Tibial nerve (tissue), 4 donors: ENCODE measurements around the gene TEN1. TPM values are rescaled to one million over a fixed set of nuclear protein-coding genes. Genes with fewer than 3 reads are reported as not detected.

Experiments used
- DNase-seq, 2 donors: peaks; one replicate each; pipeline ENCODE4 v3.0.0-alpha.2; 2019; ENCODE audit warnings: low spot score in 2 of 2
- H3K27ac ChIP-seq, 4 donors: fragments of 200-600 bp; sonication (generic) in 3 of 4; one replicate each; pipeline ENCODE4 v1.5.1; 2017 to 2019; ENCODE audit warnings: mild to moderate bottlenecking in 1 of 4
- H3K27me3 ChIP-seq, 2 donors: fragments of 200-600 bp; sonication (generic) in 1 of 2; one replicate each; pipeline versions ENCODE4 v1.5.1 to v1.6.0; 2017 to 2019
- H3K36me3 ChIP-seq, 3 donors: fragments of 200-600 bp; sonication (generic); one replicate each; pipeline ENCODE4 v1.5.1; 2018 to 2019
- H3K4me1 ChIP-seq, 4 donors: fragments of 200-600 bp; sonication (generic) in 3 of 4; one replicate each; pipeline ENCODE4 v1.5.1; 2017 to 2019
- H3K4me3 ChIP-seq, 4 donors: fragments of 200-600 bp; sonication (generic) in 3 of 4; one replicate each; pipeline ENCODE4 v1.5.1; 2017 to 2019; ENCODE audit warnings: mild to moderate bottlenecking in 1 of 4, moderate library complexity in 1 of 4
- H3K9me3 ChIP-seq, 4 donors: fragments of 200-600 bp; sonication (generic) in 3 of 4; one replicate each; pipeline ENCODE4 v1.5.1; 2017 to 2019
- EP300 ChIP-seq, 2 donors: sonication (generic); formaldehyde crosslinking; IDR thresholded peaks; one replicate each; pipeline ENCODE4 v1.6.1; 2017; ENCODE audit warnings: antibody characterized with exemption in 2 of 2, mild to moderate bottlenecking in 1 of 2
- POLR2A ChIP-seq, 2 donors: fragments of 450-650 bp; IDR thresholded peaks; one replicate each; pipeline ENCODE4 v1.6.1; 2017; ENCODE audit warnings: antibody characterized with exemption in 2 of 2, mild to moderate bottlenecking in 2 of 2, moderate library complexity in 2 of 2
- WGBS, 2 donors: methylation state at CpG; one replicate each; pipeline ENCODE4 v1.1.5; 2018; 5-methylcytosine and 5-hydroxymethylcytosine counted together
- total RNA-seq, 4 donors: library from RNA; depleted of rRNA; stranded (reverse); fragments of >200 nt; gene quantifications; one replicate each; pipeline ENCODE4 v1.1.0, GENCODE V29; 2016
- TF ChIP-seq, protein P1 (sequence below), 5 experiments: fragments of 200-600 bp in 3 of 5; fragments of 450-650 bp in 2 of 5; sonication (generic) in 3 of 5; IDR thresholded peaks; one replicate each; pipeline ENCODE4 v1.5.1; 2016 to 2019; ENCODE audit warnings: antibody characterized with exemption in 5 of 5, mild to moderate bottlenecking in 3 of 5, moderate library complexity in 2 of 5

The TEN1 gene
- total RNA-seq, 4 donors from 2014 or later = 8.6 to 22.2 (median 11.5) TPM

DNA sequence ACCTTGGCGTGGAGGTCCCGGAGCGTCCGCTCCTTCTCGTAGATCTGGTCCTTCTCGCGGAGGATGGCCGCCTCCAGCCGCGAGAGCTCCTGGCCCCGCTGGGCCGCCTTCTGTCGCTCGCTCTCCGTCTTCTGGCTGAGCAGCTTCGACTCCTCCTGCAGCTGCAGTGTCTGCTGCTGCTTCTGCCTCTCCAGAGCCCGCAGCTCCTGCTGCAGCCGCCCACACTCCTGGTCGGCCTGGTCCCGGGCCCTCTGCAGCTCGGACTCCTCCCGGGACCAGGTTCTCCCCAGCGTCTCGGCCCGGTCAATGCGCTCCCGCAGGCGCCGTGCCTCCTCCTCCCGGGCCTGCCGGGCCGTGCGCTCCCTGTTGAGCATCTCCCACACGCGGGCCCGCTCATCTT lies 29.2 kb downstream of the TEN1 start:
- TF ChIP-seq EP300 (IDR thresholded peaks at IDR 0.05) (no peak), POLR2A (IDR thresholded peaks at IDR 0.05) (no peak)
- TF ChIP-seq, protein P1, sequence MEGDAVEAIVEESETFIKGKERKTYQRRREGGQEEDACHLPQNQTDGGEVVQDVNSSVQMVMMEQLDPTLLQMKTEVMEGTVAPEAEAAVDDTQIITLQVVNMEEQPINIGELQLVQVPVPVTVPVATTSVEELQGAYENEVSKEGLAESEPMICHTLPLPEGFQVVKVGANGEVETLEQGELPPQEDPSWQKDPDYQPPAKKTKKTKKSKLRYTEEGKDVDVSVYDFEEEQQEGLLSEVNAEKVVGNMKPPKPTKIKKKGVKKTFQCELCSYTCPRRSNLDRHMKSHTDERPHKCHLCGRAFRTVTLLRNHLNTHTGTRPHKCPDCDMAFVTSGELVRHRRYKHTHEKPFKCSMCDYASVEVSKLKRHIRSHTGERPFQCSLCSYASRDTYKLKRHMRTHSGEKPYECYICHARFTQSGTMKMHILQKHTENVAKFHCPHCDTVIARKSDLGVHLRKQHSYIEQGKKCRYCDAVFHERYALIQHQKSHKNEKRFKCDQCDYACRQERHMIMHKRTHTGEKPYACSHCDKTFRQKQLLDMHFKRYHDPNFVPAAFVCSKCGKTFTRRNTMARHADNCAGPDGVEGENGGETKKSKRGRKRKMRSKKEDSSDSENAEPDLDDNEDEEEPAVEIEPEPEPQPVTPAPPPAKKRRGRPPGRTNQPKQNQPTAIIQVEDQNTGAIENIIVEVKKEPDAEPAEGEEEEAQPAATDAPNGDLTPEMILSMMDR (IDR thresholded peaks at IDR 0.05) = no peak
- H3K36me3 ChIP-seq = no peaks in the 10 kb centered on the region
- H3K9me3 ChIP-seq = no peaks in the 10 kb centered on the region
- H3K4me1 ChIP-seq = peaks cover 0 to 8% (median 0%) of the 10 kb centered on the region in 4 donors
- no peak overlapping the region for H3K27ac ChIP-seq
- WGBS, 2 donors = 72 to 89% methylated on average over 36 of the region's 36 CpGs
- no peaks in the 10 kb centered on the region for H3K27me3 ChIP-seq
- no peak overlapping the region for H3K4me3 ChIP-seq
- no peak for DNase-seq

DNA sequence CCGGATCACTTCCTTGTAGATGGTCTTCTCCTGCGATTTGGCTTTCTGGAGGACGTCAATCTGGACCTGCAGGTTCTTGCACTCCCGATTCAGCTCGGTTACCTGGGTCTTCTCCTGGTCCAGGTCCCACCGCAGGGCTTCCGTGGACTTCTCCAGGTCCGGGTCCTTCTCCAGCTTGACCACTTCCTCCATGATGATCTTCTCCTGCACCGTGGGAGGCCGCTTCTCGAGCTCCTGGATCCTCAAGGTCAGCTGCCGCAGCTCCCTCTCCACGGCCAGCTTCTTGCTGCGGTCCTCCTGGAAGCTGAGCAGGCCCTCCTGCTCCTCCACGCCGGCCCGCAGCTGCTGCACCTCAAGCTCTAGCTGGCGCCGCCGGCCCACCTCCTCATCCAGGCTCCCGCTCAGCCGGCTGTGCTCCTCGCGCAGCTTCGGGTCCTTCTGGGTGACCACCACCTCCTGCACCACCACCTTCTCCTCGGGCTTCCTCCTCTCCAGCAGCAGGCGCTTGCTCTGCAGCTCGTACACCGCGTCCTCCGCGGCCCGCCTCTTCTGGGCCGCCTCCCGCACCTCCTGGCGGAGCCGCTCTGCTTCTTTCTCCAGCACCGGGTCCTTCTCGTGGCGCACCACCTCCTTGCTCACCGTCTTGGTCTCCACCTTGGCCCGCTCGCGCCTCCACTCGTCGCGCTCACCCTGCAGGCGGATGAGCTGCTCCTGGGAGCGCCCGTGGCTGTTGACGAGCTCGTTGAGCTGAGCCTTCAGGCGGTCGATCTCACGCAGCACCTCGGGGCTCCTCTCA lies 29.8 kb downstream of the TEN1 start:
- TF ChIP-seq EP300 (IDR thresholded peaks at IDR 0.05) = no peak
- TF ChIP-seq, protein P1 (IDR thresholded peaks at IDR 0.05) = no peak
- no peak for TF ChIP-seq POLR2A (IDR thresholded peaks at IDR 0.05)
- WGBS, 2 donors = 94 to 95% methylated on average over 55 to 56 of the region's 56 CpGs
- Histone ChIP-seq H3K27me3 (no peaks in the 10 kb centered on the region), H3K9me3 (no peaks in the 10 kb centered on the region), H3K36me3 (no peaks in the 10 kb centered on the region), H3K4me3 (no peak overlapping the region), H3K4me1 (peaks cover 0 to 9% (median 0%) of the 10 kb centered on the region in 4 donors), H3K27ac (no peak overlapping the region)
- no peak for DNase-seq

DNA sequence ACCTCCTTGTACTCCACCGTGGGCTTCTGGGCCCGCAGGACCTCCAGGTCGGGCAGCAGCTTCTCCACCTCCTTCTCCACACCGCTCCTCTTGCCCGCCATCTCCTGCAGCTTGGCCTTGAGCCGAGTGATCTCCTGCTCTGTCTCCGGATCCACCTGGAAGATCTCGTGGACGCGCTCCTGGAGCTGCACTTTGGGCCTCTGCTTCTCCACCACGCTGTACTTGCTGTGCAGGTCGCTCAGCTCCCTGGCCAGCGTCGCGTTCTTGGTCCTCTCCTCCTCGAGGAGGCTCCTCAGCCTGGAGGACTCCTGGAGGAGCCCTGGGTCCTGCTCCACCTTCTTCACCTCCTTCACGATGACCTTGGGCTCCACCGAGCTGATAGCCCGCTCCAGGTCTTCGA lies 30.4 kb downstream of the TEN1 start:
- Histone ChIP-seq H3K4me3 (no peak overlapping the region), H3K27me3 (no peaks in the 10 kb centered on the region), H3K36me3 (no peaks in the 10 kb centered on the region), H3K9me3 (no peaks in the 10 kb centered on the region), H3K27ac (no peak overlapping the region), H3K4me1 (peaks cover 0 to 15% (median 0%) of the 10 kb centered on the region in 4 donors)
- no peak for DNase-seq
- TF ChIP-seq, protein P1 (IDR thresholded peaks at IDR 0.05) = no peak
- TF ChIP-seq POLR2A (IDR thresholded peaks at IDR 0.05) (no peak), EP300 (IDR thresholded peaks at IDR 0.05) (no peak)
- WGBS, 2 donors = 91 to 93% methylated on average over 20 of the region's 20 CpGs

DNA sequence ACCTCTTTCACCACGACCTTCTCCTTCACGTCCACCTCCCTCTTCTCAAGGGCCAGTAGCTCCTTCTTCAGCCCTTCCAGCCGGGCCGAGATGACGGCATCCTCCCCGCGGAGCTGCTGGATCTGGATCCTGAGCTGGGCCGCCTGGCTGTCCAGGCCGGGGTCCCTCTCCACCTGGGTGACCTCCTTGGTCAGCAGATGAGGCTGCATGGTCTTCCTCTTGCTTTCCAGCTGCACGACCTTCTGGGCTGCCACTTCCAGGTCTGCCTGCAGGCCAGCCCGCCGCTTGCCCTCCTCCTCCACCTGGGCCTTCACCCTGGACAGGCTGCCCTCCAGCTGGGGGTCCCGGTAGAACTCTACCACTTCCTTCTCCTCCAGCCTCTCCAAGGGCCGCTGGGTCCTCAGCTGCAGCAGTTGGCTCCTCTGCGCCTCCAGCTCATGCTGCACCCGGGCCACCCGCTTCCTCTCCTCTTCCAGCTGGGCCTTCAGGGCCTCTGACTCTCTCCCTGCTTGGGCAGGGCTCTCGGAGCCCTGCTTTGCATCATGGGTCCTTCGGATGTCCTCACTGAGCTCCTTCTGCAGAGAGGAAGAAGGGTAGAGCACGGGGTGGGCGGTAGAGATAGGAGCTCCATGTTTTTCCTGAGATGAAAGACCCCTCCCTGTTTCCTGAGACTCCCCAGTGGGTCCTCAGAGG lies 31.1 kb downstream of the TEN1 start:
- peaks cover 0 to 17% (median 0%) of the 10 kb centered on the region in 4 donors for H3K4me1 ChIP-seq
- WGBS, 2 donors = 86 to 89% methylated on average over 21 of the region's 21 CpGs
- H3K36me3 ChIP-seq = no peaks in the 10 kb centered on the region
- no peaks in the 10 kb centered on the region for H3K9me3 ChIP-seq
- DNase-seq = no peak
- no peak overlapping the region for H3K4me3 ChIP-seq
- H3K27me3 ChIP-seq = peaks cover 0 to 5% of the 10 kb centered on the region in 2 donors
- H3K27ac ChIP-seq = no peak overlapping the region
- no peak for TF ChIP-seq POLR2A (IDR thresholded peaks at IDR 0.05)
- no peak for TF ChIP-seq EP300 (IDR thresholded peaks at IDR 0.05)
- TF ChIP-seq, protein P1 (IDR thresholded peaks at IDR 0.05) = no peak

DNA sequence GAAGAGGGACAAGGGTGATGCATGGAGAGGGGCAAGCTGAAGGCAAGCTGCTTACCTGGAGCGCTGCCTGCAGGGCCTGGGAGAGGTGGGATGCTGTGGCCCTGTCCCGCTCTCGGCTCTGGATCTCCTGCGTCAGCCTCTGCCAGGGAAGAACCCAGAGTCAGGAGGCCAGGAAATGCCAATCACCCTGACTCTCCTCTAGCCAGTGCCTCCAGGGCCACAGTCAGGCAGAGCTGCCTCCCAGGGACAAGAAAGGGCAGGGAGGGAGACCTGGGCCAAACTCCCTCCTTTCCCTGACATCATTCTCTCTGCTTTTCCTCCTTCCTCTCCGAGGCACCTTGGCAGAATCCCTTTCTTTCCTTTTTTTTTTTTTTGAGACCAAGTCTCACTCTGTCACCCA lies 32.9 kb downstream of the TEN1 start:
- DNase-seq = no peak
- no peak overlapping the region for H3K4me3 ChIP-seq
- WGBS, 2 donors = 74 to 77% methylated on average over 5 of the region's 5 CpGs
- no peaks in the 10 kb centered on the region for H3K36me3 ChIP-seq
- TF ChIP-seq EP300 (IDR thresholded peaks at IDR 0.05) (no peak), POLR2A (IDR thresholded peaks at IDR 0.05) (no peak)
- TF ChIP-seq, protein P1 (IDR thresholded peaks at IDR 0.05) = no peak
- H3K27ac ChIP-seq = no peak overlapping the region
- peaks cover 0 to 9% (median 0%) of the 10 kb centered on the region in 4 donors for H3K4me1 ChIP-seq
- no peaks in the 10 kb centered on the region for H3K9me3 ChIP-seq
- H3K27me3 ChIP-seq = peaks cover 0 to 5% of the 10 kb centered on the region in 2 donors
